ENCODE results near the gene SH3BP2. TPM values are rescaled to one million over a fixed set of nuclear protein-coding genes. Genes with fewer than 3 reads are reported as not detected.

The SH3BP2 gene
- polyA plus RNA-seq, 3 donors, result 19.1 to 478 (median 26.9) TPM

DNA sequence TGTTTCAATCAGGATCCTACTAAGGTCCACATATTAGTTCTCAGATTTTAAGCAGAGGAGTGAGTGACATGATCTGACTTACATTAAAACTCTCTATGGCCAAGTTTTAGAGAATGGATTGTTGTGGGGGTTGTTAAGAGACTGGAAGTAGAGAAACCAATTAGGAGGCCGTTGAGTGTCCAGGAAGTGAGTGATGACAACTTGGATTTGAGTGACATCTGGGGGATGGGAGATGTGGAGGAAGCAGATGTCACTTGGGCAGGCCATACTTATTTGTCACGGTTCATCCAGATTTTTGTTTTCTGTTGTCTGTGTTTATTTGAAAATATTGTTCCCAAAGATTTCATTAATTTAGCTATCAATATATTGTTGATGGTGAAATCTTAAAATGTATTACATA is 79.0 kb downstream of the SH3BP2 start:
- Mint-ChIP-seq H3K27ac (peak overlapping the region; percentile 45 to 90 (median 75)), H3K4me1 (peaks cover 35% of the 10 kb centered on the region), H3K36me3 (peaks cover 21 to 46% of the 10 kb centered on the region in 2 donors), H3K27me3 (ENCODE audit: low read depth in 3 of 3) (peaks cover 0 to 1% (median 0%) of the 10 kb centered on the region in 3 donors), H3K4me3 (peak overlapping the region in 1 of 2 donors; percentile 23), H3K9me3 (no peaks in the 10 kb centered on the region)
- DNase-seq, result peak; percentile 57 to 70 (median 58)
- H4K20me1 ChIP-seq (ENCODE audit: insufficient read depth, low read length), result peaks cover 94% of the 10 kb centered on the region
- 0% methylated on average over 1 of the region's 2 CpGs for WGBS (ENCODE audit: insufficient coverage)
- H3K36me3 ChIP-seq (replicated peaks in 1 of 2; ENCODE audit: control insufficient read depth in 1 of 2, insufficient read depth in 2 of 2, low read length in 2 of 2), result peaks cover 7 to 36% of the 10 kb centered on the region in 2 donors
- no peak for TF ChIP-seq CTCF (IDR thresholded peaks at IDR 0.05)
- peaks cover 94% of the 10 kb centered on the region for H3K79me2 ChIP-seq (ENCODE audit: insufficient read depth, low read length)
- no peaks in the 10 kb centered on the region for H3K27me3 ChIP-seq (ENCODE audit: control insufficient read depth in 2 of 2, insufficient read depth in 2 of 2, low read length in 2 of 2)
- H2AFZ ChIP-seq (ENCODE audit: insufficient read depth, low read depth, low read length, poor library complexity, severe bottlenecking), result no peak overlapping the region
- H3K4me1 ChIP-seq (ENCODE audit: control insufficient read depth in 1 of 2, insufficient read depth in 2 of 2, low read length in 2 of 2), result peaks cover 11 to 17% of the 10 kb centered on the region in 2 donors
- intact Hi-C loops (cut with micrococcal nuclease), result no loop called here
- H3K9me3 ChIP-seq (replicated peaks in 1 of 2; ENCODE audit: control insufficient read depth in 1 of 2, insufficient read depth in 1 of 2, low read length in 2 of 2), result no peaks in the 10 kb centered on the region
- peak overlapping the region in 1 of 2 donors; percentile 75 for H3K27ac ChIP-seq (ENCODE audit: low read depth in 1 of 2, low read length in 2 of 2)
- no peak overlapping the region for H3K9ac ChIP-seq (ENCODE audit: insufficient read depth, low read length, poor library complexity, severe bottlenecking)
- H3K4me3 ChIP-seq (replicated peaks in 1 of 3; ENCODE audit: low read depth in 2 of 3, low read length in 3 of 3), result peak overlapping the region in 1 of 3 experiments; percentile 2
- peak overlapping the region; percentile 35 for H3K4me2 ChIP-seq (replicated peaks; ENCODE audit: extremely low read depth, low read length, poor library complexity, severe bottlenecking)

DNA sequence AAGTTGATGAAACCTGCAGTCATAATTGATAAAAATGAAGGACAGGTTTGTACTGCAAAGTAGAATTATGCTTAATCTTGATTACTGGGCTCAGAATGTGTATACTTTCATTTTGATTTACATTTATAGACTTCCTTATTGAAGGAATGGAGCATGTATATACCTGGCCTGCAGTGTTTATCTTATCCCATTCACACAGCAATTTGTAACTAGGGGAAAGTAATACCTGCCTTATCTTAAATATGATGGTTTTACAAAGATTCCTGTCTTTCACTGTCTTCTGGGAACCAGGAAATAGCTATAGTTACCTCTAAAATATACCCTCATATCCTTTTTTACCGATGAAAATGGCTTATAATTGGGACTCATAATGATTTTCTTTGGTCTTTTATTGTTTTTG is 80.4 kb downstream of the SH3BP2 start:
- peaks cover 90% of the 10 kb centered on the region for H4K20me1 ChIP-seq (ENCODE audit: insufficient read depth, low read length)
- no peak for DNase-seq
- H3K27ac ChIP-seq (ENCODE audit: low read depth in 1 of 2, low read length in 2 of 2), result peak overlapping the region in 1 of 2 donors; percentile 27
- Mint-ChIP-seq H3K27ac (peak overlapping the region in 1 of 7 donors; percentile 54), H3K36me3 (peaks cover 30 to 54% of the 10 kb centered on the region in 2 donors), H3K27me3 (ENCODE audit: low read depth in 3 of 3) (peaks cover 0 to 1% (median 0%) of the 10 kb centered on the region in 3 donors), H3K9me3 (no peaks in the 10 kb centered on the region), H3K4me3 (no peak overlapping the region), H3K4me1 (peaks cover 30% of the 10 kb centered on the region)
- no peak overlapping the region for H3K4me2 ChIP-seq (replicated peaks; ENCODE audit: extremely low read depth, low read length, poor library complexity, severe bottlenecking)
- no peaks in the 10 kb centered on the region for H3K27me3 ChIP-seq (ENCODE audit: control insufficient read depth in 2 of 2, insufficient read depth in 2 of 2, low read length in 2 of 2)
- intact Hi-C loops (cut with micrococcal nuclease), result no loop called here
- no peaks in the 10 kb centered on the region for H3K9me3 ChIP-seq (replicated peaks in 1 of 2; ENCODE audit: control insufficient read depth in 1 of 2, insufficient read depth in 1 of 2, low read length in 2 of 2)
- WGBS (ENCODE audit: insufficient coverage), result no CpG with 5 or more reads among the region's 1 CpG
- no peak overlapping the region for H3K9ac ChIP-seq (ENCODE audit: insufficient read depth, low read length, poor library complexity, severe bottlenecking)
- peaks cover 94% of the 10 kb centered on the region for H3K79me2 ChIP-seq (ENCODE audit: insufficient read depth, low read length)
- no peak overlapping the region for H3K4me3 ChIP-seq (replicated peaks in 1 of 3; ENCODE audit: low read depth in 2 of 3, low read length in 3 of 3)
- TF ChIP-seq CTCF (IDR thresholded peaks at IDR 0.05), result no peak
- H3K36me3 ChIP-seq (replicated peaks in 1 of 2; ENCODE audit: control insufficient read depth in 1 of 2, insufficient read depth in 2 of 2, low read length in 2 of 2), result peaks cover 13 to 40% of the 10 kb centered on the region in 2 donors
- peaks cover 11 to 17% of the 10 kb centered on the region in 2 donors for H3K4me1 ChIP-seq (ENCODE audit: control insufficient read depth in 1 of 2, insufficient read depth in 2 of 2, low read length in 2 of 2)
- H2AFZ ChIP-seq (ENCODE audit: insufficient read depth, low read depth, low read length, poor library complexity, severe bottlenecking), result no peak overlapping the region
